Measurements from ENCODE around the gene CTNNAL1.
"Not testable (repeated sequence)": the region's sequence is repeated elsewhere in the genome, so short reads cannot be mapped to it uniquely, and the experiment has no call there.

Gene CTNNAL1, protein sequence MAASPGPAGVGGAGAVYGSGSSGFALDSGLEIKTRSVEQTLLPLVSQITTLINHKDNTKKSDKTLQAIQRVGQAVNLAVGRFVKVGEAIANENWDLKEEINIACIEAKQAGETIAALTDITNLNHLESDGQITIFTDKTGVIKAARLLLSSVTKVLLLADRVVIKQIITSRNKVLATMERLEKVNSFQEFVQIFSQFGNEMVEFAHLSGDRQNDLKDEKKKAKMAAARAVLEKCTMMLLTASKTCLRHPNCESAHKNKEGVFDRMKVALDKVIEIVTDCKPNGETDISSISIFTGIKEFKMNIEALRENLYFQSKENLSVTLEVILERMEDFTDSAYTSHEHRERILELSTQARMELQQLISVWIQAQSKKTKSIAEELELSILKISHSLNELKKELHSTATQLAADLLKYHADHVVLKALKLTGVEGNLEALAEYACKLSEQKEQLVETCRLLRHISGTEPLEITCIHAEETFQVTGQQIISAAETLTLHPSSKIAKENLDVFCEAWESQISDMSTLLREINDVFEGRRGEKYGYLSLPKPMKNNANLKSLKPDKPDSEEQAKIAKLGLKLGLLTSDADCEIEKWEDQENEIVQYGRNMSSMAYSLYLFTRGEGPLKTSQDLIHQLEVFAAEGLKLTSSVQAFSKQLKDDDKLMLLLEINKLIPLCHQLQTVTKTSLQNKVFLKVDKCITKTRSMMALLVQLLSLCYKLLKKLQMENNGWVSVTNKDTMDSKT

DNA sequence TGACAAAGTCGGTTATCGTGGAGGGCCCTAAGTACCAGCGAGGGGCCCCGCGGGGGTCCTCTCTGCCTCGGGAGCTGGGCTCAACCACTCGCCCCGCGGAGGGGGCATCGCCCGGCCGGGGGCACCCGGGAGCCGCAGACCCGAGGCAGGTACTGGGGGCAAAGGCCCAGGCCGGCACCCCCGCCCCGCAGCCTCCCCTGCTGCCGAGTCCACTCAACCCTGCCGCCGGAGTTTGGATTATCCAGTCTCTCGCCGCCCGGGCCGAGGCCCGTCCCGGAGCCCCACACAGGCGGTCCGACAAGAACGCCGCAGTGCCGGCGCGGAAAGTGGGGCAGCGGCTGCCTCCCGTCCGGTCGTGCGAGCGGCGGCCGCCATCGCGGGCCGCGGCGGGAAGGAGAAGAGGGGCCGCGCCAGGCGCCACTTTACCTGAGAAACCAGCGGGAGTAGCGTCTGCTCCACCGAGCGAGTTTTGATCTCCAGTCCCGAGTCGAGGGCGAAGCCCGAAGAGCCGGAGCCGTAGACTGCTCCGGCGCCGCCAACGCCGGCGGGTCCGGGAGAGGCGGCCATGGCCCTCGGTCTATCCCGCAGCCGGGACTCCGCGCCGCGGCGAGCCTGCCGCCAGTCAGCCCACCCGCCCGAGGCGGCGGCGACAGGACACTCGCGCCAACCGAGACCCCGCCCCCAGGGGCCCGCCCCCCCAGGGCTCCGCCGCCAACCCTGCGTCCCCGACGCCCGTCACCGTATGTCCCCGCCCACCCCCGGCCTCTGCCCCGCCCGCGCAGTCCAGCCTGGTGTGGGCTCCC is at the start of gene CTNNAL1:
Gene CTNNAL1, minus strand, starts transcription at position 624 of the 803 bp plus-strand sequence. Its CDS starts 57 bp downstream, at position 567.
- peak in 55 of 56 donors; percentile 15 to 93 (median 84) for DNase-seq

DNA sequence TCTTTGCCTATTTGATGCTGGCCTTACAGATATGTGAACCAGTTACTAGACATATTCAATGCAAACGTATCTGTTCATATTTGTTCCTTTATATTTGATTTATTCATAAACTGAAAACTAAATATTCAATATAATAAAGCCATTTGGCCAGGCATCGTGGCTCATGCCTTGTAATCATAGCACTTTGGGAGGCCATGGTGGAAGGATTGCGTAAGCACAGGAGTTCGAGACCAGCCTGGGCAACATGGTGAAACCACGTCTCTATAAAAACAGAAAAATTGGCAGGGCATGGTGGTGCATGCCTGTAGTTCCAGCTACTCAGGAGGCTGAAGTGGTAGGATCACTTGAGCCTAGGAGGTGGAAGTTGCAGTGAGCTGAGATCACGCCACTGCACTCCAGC is 49.2 kb upstream of the CTNNAL1 start:
- DNase-seq, result no peak

DNA sequence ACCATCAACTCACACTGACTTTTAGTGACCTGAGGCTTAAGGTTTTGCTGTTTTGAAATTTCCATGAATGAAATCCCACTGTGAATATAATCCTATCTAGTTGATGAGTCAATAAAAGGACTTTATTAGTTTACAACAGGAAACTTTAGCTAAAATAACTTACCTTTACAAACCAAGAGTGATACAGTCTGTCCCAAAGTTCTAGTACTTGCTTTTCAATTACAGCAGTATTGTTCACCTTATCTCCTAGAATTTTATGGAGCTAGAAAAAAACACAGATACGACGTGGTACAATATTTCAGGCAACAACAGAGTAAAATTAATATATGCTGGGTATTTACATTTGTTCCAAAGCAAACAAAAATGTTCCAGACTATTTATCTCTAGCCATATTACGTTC is 46.9 kb upstream of the CTNNAL1 start:
- no peak for DNase-seq

DNA sequence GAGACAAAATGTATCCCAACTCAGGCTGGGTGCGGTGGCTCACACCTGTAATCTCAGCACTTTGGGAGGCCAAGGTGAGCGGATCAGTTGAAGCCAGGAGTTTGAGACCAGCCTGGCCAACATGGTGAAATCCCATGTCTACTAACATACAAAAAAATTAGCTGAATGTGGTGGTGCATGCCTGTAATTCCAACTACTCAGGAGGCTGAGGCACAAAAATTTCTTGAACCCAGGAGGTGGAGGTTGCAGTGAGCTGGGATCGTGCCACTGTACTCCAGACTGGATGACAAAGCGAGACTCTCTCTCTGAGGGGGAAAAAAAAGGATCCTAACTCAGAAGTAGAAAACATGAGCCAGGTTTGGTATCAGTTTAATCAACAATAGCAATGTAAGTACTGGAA is 39.8 kb upstream of the CTNNAL1 start:
- DNase-seq, result not testable (repeated sequence)

DNA sequence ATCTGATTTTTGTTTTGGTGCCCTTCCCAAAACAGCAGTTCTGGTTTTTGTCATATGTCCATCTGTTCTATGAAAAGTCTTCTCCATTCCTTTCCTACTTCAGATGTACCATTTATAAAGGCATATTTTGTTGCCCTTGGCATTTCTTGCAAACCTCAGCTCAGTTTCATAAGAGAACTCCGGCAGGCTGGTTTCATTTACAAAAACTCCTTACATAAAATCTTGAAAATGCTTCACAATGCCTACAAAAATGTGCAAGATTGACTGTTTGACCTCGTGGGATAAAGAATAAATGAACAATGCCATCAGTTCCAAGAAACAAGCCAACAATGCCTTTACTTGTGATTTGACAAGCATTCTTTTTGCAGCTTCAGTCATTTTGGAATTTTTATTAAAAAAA is 39.1 kb upstream of the CTNNAL1 start:
- no peak for DNase-seq

DNA sequence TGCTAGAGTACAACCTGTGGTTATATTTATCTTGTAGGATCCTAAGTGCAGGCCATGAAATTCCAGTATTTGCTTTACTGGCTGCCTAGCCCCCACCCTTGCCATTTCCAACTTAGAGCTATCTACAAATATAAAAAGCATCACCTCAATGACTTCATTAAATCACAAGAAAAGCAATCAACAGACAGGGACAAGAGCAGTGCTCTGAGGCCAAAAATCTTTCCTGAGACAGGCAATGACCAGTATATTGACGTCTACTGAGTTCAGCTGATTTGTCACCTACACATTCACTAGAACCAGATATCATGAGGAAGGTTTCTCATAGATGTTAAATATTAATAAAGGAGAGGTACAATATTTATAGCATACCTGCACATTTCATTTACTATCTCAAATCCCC is 38.4 kb upstream of the CTNNAL1 start:
- DNase-seq, result no peak

DNA sequence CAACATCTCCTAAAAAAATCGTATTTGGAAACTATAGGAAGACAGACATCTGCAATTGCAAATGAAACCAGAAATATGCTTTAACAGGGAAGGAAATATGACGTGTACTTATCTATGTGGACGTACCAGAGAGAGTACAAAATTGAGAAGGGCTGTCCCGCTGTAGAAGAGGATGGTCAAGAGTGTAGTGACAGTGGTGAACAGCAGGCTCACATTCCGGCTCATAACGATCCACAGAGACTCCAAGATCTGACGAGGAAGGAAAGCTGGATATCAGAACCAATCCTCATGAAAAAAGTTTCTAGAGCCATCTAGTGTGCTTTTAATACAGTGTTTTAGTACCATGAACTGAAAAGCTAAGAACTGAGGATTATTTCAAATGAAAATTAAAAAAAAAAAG is 37.1 kb upstream of the CTNNAL1 start:
- DNase-seq, result no peak

DNA sequence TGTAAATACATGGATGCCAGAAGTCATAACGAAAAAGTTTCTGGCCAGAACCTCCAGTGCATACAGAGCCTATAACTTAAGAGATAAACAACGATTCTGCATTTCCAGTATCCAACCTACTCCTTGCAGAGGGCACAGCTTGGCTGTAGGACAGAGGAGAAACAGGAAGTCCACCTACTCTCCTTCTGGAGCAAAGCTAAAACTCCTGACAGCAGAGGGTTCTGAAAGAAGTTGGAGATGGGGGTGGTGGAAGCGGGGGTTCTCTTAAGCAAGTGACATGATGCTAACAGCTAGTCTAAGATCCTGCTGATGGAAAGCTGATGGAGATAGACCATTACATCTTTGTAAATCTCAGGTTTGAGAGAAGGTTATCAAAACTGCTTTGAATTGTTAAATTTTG is 35.5 kb upstream of the CTNNAL1 start:
- DNase-seq, result peak in 10 of 56 donors; percentile 1 to 25 (median 4)

DNA sequence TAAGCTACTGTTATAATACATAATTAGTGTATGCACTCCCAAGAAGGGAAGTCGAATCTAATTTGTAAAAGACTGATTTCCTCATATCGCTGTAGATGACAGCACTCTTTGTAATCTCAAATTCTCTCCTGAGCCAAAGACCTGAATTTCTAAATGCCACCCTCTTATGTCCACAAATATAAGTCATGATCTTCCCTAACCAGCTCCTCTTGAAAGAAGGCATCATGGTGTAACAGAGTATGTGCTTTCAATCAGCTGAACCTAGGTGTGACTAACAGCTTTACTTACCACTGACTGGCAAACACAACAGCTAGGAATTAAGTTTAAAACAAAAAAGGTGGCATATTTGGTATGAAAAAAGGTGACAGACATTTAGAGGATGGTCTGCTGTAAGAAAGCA is 34.0 kb upstream of the CTNNAL1 start:
- no peak for DNase-seq

DNA sequence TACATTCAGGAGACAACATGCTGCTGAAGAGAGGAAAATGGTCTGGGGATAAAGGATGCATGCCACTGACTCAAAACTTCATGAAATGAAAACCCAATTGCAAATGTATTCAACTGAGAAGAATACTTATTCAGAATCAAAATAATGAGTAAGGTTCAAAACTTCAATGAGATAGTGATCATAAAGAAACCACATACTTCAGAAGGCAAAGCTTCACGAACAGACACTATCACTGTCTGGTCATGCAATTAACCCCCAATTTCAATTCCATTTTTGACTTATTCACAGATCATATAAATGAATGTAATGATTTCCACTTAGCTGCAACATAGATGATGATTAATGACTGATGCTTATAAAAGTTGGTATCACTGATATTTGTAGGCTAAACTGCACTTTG is 33.0 kb upstream of the CTNNAL1 start:
- no peak for DNase-seq

DNA sequence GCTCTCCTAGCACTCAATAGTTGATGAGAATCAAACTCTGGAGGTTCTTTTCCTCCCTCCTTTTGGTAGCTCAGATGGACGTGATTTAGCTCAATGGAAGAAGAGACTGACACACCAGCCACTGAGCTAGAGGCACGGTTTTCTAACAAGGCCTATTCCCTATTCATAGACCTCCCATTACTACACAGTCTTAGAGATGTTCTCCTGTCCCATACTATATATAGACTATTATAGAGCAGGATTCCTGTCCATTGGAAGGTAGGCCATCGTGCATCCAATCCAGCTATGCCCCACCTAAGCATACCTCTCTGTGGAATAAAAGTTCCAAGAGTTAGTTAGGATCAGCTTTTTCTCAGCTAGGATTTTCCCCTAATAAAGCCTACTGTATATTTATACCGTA is 30.3 kb upstream of the CTNNAL1 start:
- DNase-seq, result no peak

DNA sequence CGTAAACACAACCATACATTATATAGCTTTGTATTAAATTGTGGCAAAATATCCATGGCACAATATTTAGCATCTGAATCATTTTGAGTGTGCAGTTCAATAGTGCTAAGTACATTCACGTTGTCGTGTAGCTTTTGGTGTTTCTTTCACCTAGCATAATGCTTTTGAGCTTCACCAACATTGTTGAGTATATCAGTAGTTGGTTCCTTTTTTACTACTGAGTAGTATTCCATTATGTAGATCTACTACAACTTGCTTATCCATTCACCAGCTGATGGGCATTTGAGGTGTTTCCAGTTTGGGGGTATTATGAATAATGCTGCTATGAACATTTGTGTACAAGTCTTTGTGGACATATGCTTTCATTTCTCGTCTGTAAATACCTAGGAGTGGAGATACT is 27.3 kb upstream of the CTNNAL1 start:
- DNase-seq, result no peak

DNA sequence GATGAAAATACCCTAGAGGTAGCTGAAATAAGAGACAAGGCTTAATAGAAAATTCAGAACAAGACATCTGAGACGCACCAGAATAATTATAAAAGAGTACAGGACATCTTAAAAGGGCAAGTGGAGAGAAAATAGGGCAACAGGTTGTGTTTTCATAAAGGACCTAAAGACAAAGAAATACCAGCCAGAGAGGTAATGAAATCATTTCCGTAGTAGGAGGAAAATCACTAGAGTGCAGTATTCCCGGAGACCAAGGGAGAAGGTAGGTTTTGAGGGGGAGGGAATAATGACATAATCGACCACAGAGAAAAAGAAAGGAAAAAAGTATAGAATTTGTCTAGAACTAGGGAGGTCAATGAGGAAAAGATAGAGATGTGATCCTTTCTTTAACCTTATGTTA is 26.2 kb upstream of the CTNNAL1 start:
- no peak for DNase-seq

DNA sequence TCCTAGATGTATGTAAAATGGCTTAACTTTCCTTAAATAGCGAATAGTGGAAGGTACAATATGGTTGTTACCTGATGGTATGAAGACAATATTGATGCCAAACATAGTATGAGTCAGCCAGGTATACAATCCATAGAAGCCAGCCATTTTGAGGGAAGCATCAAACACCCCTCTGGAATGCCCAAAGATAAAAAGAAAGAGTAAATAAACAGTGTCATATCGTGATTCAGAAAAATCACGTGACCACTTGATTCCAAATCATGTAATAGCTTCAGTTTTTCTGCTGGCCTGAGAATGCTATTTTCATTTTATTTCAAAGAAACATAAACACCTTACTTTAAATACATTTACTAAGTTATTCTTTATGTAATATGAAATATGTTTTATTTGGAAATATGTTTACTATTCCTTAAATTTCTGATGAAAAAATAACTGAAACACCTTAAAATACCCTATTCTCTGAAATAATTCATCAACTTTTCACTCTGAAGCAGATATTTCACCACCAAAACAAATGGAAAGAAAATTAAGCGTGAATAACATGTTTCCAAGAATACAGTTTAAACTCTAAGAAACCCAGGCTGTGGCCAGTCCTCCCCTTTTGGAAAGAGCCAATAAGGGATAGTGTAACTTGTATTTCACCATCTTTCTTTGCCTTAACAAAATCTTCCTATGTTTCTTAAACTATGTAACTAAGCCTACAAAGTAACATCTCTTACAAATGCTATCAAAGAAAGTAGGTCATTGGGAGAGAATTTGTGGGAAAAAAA is 24.8 kb upstream of the CTNNAL1 start:
- no peak for DNase-seq

DNA sequence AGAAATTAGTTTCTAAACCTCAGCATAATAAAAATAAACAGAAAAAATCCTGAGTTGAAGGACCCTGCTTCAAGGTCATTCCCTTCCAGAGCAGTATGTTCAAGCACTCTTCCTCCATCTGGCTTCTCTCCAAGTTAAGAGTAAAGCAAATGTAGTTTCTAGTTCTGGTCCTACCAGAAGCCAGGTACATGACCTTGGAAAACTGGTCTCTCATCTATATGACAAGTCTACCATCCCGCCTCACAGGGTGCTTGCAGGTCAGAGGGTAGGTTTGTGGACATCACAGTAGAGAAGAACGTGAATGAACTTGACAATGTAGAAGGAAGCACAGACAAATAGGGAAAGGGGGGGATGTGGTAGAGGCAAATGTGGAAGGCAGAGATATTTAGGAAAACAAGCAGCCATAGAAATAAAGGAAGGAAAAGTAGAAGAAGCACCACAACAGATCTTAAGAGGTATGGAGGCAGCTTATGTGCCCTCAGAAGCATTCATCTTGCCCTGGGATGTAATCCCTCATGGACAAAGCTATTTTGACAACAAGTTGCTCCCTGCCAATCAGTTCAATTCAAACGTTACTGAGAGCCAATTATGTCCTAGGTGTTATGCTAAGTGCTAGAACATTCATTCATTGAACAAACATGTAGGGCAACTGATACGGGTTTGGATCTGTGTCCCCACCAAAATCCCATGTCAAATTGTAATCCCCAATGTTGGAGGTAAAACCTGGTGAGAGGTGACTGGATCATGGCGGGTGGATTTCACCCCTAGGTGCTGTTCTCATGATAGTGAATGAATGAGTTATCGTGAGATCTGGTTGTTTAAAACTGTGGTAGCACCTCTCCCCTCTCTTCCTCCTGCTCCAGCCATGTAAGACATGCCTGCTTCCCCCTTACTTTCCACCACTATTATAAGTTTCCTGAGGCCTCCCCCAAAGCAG is 23.7 kb upstream of the CTNNAL1 start:
- DNase-seq, result no peak

DNA sequence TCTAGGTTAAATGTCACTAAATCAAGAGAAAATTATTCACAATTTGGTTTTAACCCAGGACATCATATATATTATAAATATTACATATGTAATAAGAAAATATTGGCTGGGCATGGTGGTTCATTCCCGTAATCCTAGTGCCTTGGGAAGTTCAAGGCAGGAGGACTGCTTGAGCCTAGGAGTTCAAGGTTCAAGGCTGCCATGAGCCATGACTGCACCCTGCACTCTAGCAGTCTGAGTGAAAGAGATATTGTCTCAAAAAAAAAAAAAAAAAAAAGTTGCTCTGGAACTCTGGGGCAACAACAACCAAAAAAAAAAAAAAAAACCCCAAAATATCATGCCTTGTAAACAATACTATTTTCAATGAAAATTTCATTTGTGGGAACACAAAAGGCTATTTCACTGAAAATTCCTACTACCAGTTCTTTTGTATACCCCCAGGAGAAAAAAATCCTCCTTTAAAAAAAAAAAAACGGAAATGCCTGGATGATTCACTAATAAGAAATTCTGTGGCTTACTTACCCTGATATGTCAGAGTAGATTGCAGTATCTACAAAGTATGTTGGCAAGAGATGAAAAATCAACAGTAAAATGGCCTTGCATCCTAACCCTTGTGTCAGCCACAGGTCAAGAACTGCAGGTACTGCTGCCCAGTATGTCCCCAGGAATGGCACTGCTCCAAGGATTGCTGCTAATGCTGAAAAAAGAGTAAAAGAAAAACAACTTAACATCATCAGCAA is 22.6 kb upstream of the CTNNAL1 start:
- DNase-seq, result no peak

DNA sequence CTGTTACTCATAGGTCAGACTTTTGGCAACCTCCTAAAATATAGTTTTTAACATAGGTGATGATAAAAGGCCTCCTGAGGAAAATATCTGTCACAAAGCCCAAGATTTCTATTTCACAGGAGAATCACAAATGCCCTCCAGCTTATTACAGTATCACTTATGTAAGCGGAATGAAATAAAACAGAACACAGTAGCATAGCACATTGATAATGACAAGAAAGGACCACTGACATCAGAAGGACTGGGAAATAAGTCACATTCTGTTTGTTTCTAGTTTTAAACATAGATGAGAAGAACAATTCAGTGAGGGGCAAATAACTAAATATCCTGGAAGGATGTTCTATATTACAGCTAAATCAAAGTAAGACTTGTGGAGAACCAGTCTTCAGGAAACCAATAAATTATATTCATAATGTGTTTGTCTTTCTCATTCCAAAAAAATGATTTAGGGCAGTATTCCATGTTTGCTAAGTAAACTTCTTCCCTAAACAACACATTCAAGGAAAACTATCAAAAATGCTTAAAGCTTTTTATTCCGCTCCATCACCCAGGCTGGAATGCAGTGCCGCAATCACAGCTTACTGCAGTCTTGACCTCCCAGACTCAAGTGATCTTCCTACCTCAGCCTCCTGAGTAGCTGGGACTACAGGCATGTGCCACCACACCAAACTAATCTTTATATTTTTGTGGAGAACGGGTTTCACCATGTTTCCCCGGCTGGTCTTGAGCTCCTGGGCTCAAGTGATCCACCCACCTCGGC is 20.8 kb upstream of the CTNNAL1 start:
- no peak for DNase-seq

DNA sequence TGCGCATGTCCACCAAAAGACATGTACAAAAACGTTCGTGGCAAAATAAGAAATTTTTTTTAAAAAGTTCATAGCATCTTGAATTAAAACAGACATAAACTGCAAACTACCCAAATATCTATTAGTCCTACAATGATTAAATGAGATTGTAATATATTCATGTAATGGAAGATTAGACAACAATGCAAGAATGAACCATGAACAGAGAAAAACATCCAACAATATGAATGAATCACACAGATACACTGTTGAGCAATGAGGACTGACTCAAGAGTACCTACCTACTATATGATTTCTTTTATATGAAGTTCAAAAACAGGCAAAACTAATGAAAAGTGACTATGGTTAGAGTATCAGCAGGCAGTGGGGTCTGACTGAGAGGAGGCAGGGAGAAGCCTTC is 17.9 kb upstream of the CTNNAL1 start:
- DNase-seq, result no peak

DNA sequence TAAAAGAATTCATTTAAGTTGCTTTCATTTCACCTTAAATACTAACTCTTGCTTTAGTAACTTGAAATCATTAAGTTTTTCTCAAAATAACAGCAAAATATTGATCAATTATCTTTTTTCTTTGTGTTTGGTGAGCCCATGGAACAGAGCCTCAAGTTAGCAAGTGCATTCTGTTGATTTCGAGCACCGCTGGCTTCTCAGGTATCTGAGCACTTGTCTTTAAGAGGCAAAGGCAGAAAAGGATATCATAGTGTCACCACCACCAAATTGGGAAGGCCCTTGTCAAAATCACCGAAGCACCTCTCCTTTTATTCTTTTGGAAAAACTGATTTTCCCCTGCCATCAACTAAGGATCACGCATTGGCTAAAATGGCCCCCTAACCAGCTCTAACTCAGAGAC is 17.1 kb upstream of the CTNNAL1 start:
- no peak for DNase-seq
